GM12892 (cell line): ENCODE measurements around the gene TEAD1.

Source experiments
- POLR2A ChIP-seq: IDR thresholded peaks from 2 replicates; pipeline ENCODE4 v1.6.1; 2011; ENCODE audit warnings: low read depth, low read length, control low read depth
- POLR2AphosphoS5 ChIP-seq: IDR thresholded peaks from 2 replicates; pipeline ENCODE4 v1.6.1; 2011; ENCODE audit warnings: low read depth, low read length, control low read depth
- TAF1 ChIP-seq: IDR thresholded peaks from 2 replicates; pipeline ENCODE4 v1.6.1; 2011; ENCODE audit warnings: low read depth, mild to moderate bottlenecking, control low read depth, low read length, borderline replicate concordance

- no peak for TF ChIP-seq POLR2AphosphoS5
- TF ChIP-seq POLR2A = no peak
- no peak for TF ChIP-seq TAF1
Measured at GRCh38 chr11:12673601-12673923, 659 bp upstream of the TEAD1 start.
